Islet of Langerhans (tissue), 1 donor: ENCODE data around the gene CD4.

Experiments used
- FAIRE-seq: peaks from one replicate; lab custom pipeline; 2011; peaks lifted over from hg19 to GRCh38; lab: Jason Lieb, UNC

The CD4 gene

DNA sequence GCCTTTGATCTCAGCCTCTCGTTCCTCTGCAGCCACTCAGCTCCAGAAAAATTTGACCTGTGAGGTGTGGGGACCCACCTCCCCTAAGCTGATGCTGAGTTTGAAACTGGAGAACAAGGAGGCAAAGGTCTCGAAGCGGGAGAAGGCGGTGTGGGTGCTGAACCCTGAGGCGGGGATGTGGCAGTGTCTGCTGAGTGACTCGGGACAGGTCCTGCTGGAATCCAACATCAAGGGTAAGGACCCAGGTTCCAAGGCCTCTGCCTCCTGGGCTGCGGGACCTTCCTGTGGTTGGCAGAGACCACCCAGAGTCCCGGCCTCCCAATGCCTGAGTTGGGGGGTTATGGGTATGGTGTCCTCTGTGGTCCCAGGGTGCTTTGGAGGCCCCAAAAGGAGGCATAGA lies 27.8 kb downstream of the CD4 start:
- FAIRE-seq: no peak

DNA sequence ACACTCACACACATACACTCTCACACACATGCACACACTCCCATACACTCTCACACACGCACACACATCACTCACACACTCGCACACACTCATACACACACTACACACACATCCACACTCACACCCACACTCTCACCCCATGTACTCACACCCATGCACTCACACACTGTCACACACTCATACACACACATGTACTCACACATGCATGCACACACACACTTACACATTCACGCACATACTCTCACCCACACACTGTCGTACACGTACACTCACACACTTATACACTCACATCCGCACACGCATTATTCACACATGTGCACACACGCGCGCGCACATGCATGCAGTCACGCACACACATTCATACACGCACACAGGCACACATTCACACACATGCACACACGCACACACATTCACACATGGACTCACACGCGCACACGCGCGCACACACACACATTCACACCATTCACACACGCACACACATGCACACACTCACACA lies 28.4 kb downstream of the CD4 start:
- FAIRE-seq: no peak

DNA sequence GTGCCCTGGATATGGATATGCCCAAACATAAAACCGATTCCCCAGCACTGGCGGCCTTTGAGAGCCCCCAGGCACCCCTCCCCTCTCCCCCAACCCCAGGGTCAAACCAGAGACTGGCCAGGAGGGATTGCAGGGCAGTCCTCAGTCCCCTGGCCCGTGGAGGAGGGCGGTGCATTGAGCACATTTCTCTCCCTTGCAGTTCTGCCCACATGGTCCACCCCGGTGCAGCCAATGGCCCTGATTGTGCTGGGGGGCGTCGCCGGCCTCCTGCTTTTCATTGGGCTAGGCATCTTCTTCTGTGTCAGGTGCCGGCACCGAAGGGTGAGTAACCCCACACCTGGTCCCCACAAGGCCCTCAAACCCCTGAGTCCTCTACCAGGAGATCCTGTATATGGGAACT lies 28.9 kb downstream of the CD4 start:
- FAIRE-seq: no peak

- FAIRE-seq: no peak
Measured at GRCh38 chr12:6818645-6819044, 29.3 kb downstream of the CD4 start.

DNA sequence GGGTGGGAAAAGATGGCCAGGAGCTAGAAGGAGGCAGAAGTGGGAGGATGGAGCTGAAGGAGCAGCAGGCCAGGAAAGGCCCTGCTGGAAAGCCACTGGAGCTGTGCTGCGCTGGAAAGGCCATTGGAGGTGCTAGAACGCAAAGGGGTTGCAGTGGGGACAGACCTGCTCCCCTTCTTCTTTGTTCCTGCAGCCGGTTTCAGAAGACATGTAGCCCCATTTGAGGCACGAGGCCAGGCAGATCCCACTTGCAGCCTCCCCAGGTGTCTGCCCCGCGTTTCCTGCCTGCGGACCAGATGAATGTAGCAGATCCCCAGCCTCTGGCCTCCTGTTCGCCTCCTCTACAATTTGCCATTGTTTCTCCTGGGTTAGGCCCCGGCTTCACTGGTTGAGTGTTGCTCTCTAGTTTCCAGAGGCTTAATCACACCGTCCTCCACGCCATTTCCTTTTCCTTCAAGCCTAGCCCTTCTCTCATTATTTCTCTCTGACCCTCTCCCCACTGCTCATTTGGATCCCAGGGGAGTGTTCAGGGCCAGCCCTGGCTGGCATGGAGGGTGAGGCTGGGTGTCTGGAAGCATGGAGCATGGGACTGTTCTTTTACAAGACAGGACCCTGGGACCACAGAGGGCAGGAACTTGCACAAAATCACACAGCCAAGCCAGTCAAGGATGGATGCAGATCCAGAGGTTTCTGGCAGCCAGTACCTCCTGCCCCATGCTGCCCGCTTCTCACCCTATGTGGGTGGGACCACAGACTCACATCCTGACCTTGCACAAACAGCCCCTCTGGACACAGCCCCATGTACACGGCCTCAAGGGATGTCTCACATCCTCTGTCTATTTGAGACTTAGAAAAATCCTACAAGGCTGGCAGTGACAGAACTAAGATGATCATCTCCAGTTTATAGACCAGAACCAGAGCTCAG lies 30.0 kb downstream of the CD4 start:
- FAIRE-seq: no peak

DNA sequence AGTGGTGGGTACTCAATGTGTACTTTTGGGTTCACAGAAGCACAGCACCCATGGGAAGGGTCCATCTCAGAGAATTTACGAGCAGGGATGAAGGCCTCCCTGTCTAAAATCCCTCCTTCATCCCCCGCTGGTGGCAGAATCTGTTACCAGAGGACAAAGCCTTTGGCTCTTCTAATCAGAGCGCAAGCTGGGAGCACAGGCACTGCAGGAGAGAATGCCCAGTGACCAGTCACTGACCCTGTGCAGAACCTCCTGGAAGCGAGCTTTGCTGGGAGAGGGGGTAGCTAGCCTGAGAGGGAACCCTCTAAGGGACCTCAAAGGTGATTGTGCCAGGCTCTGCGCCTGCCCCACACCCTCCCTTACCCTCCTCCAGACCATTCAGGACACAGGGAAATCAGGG lies 30.8 kb downstream of the CD4 start:
- FAIRE-seq: no peak

- no peak for FAIRE-seq
Measured at GRCh38 chr12:6821591-6822425, 32.5 kb downstream of the CD4 start, which contains the start of gene GPR162. GPR162 (plus strand) TSS chr12:6821821; CDS start chr12:6823899, 2,078 bp downstream.

- no peak for FAIRE-seq
Measured at GRCh38 chr12:6822426-6823135, 33.3 kb downstream of the CD4 start.

DNA sequence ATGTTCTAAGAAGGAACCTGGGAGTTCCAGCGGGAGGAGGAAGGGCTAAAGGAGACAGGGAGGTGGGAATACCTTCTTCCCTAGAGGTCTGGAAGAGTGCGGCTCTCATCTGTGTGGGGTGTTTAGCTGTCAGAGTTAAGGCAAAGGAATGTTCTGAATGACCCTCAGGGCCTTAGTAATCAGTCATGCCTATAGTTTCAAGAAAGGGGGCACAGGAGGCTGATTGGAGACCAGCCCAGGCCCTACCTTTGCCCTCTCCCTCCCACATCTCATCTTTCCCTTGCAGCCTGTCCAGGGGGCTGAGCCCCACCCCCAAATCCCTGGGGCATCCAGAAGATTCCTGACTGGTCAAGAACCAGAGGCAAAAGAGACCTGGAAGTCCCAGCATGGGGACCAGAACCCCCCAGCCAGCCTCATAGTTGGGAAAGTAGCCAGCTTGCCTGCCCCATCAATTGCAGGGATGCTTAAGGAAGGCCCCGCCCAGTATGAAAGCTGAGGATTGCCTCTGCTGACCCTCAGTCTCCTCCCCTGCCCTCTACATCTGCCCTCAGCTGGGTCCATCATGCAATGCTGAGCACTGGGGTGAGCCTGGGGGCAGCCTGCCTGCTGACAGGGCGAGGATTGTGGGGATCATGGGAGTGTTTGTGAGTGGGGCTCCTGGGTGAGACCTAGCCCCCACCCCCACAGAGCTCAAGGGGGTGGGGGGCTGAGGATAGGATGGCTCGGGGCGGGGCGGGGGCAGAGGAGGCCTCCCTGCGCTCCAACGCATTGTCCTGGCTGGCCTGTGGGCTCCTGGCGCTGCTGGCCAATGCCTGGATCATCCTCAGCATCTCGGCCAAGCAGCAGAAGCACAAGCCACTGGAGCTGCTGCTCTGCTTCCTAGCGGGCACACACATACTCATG lies 34.1 kb downstream of the CD4 start:
- no peak for FAIRE-seq

DNA sequence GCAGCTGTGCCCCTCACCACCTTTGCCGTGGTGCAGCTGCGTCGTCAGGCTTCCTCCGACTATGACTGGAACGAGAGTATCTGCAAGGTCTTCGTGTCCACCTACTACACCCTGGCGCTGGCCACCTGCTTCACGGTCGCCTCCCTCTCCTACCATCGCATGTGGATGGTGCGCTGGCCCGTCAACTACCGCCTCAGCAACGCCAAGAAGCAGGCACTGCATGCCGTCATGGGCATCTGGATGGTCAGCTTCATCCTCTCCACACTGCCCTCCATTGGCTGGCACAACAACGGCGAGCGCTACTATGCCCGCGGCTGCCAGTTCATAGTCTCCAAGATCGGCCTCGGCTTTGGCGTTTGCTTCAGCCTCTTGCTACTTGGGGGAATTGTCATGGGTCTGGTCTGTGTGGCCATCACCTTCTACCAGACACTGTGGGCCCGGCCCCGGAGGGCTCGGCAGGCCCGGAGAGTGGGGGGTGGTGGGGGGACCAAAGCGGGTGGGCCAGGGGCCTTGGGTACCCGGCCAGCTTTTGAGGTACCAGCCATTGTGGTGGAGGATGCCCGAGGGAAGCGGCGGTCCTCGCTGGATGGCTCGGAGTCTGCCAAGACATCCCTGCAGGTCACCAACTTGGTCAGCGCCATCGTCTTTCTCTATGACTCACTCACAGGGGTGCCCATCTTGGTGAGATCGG lies 34.9 kb downstream of the CD4 start:
- FAIRE-seq: no peak

DNA sequence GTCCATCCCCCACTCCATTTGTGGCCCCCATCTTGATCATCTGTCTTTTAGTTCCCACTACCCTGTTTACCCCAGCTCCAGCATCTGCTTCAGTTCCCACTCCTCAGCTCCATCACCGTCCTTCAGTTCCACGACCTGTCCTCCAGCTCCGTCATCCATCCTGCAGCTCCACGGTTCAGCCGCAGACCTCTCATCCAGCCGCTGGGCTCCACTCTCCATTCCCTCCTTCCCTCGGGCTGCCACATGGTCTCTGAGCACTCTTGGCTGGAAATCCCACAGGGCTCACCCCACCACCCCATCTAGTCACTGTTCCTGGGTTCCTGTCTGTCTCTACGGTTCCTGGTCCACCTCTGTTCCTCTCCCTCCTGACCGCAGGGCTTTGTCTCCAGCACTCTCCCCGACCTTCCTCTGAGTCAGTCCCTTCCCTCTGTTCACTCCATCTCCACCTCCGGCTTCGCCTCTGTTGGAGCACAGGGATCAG lies 35.6 kb downstream of the CD4 start:
- FAIRE-seq: no peak

GRCh38 chr12:6825398-6826124 lies 36.2 kb downstream of the CD4 start:
- no peak for FAIRE-seq

DNA sequence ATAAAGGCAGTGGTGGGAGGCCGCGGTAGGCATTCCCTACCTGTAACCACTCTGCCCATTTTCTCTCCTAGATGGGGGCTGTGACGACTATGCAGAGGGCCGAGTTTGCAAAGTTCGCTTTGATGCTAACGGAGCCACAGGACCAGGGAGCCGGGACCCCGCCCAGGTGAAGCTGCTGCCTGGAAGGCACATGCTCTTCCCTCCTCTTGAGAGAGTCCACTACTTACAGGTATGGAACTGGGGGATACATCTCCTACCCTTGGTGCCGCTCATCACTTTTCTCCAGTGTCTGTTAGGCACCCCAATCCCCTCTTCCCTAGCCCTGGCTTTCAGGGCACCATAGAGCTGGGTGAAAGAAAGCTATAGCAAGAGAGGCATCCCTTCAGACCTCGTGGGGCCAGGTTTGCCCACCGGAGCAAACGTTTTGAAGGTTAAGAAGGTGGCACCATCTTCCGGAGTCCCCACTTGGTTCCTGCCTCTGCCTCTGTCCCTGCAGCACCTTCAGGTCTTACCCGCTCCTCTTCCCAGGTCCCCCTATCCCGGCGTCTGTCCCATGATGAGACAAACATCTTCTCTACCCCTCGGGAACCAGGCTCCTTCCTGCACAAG lies 36.9 kb downstream of the CD4 start:
- FAIRE-seq: no peak

DNA sequence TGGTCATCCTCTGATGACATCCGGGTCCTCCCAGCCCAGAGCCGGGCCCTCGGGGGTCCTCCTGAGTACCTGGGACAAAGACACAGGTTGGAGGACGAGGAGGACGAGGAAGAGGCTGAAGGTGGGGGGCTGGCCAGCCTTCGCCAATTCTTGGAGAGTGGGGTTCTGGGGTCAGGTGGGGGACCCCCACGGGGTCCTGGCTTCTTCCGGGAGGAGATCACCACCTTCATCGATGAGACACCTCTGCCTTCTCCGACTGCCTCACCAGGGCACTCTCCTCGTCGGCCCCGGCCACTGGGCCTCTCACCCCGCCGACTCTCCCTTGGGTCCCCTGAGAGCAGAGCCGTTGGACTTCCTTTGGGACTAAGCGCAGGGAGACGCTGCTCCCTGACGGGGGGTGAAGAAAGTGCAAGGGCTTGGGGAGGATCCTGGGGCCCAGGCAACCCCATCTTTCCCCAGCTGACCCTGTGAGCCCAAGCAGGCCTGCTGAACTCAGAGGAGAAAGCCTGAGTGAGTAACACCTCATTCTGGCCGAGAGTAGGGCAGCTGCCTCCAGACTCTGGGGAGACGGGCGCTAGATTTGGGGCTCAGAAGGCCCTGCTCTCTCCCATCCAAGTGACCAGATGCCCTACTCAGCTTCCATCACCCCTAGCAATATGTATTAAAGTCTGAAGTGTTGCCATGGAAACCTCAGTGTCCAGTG lies 37.6 kb downstream of the CD4 start:
- FAIRE-seq: no peak

DNA sequence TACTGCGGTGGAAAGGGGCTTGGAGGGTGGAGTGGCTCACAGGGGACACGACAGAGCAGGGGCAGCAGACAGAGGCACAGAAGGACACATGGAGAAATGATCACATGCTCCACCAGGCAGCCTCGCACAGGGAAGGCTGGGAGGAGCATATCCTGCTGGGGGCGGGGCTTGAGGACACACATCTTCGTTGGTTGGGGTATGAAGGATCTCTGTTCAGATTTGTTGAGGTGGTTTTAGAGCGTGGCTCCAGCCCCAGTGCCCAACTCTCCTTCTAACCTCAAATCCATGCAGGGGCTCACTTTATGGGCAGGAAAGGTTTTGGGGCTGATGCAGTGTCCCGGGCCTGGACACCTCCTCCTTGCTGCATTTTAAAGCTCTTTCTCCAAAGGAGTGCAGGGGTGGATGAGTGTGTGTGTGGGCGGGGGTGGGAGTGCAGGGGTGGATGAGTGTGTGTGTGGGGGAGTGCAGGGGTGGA lies 38.1 kb downstream of the CD4 start:
- FAIRE-seq: no peak

GRCh38 chr12:6827982-6828780 lies 38.9 kb downstream of the CD4 start, which contains the start of gene P3H3:
P3H3 (plus strand) TSS chr12:6828407; CDS start chr12:6828441, 34 bp downstream.
- FAIRE-seq: no peak

- FAIRE-seq: no peak
Measured at GRCh38 chr12:6828781-6829535, 39.6 kb downstream of the CD4 start.
